ENCODE results near the gene NPTN. TPM values are rescaled to one million over a fixed set of nuclear protein-coding genes. Genes with fewer than 3 reads are reported as not detected.

The NPTN gene
- total RNA-seq, 1 donor = 146 TPM

GRCh38 chr15:73573037-73573436, 60.2 kb downstream of the NPTN start:
- DNase-seq (ENCODE audit: low read depth) = no peak
- no peak for TF ChIP-seq CTCF (IDR thresholded peaks at IDR 0.05; ENCODE audit: insufficient read depth, low read depth, low read length)
- no peak overlapping the region for H3K4me3 ChIP-seq (ENCODE audit: low read depth, low read length)

- no peak overlapping the region for H3K4me3 ChIP-seq (ENCODE audit: low read depth, low read length)
- no peak for TF ChIP-seq CTCF (IDR thresholded peaks at IDR 0.05; ENCODE audit: insufficient read depth, low read depth, low read length)
- no peak for DNase-seq (ENCODE audit: low read depth)
These were observed 60.9 kb downstream of the NPTN start for GRCh38 chr15:73572296-73572695.

- no peak for DNase-seq (ENCODE audit: low read depth)
- no peak overlapping the region for H3K4me3 ChIP-seq (ENCODE audit: low read depth, low read length)
- no peak for TF ChIP-seq CTCF (IDR thresholded peaks at IDR 0.05; ENCODE audit: insufficient read depth, low read depth, low read length)
These were observed 61.8 kb downstream of the NPTN start for GRCh38 chr15:73571346-73571745.

GRCh38 chr15:73570355-73571032, 62.7 kb downstream of the NPTN start:
- DNase-seq (ENCODE audit: low read depth) = no peak
- no peak for TF ChIP-seq CTCF (IDR thresholded peaks at IDR 0.05; ENCODE audit: insufficient read depth, low read depth, low read length)
- no peak overlapping the region for H3K4me3 ChIP-seq (ENCODE audit: low read depth, low read length)

- no peak overlapping the region for H3K4me3 ChIP-seq (ENCODE audit: low read depth, low read length)
- no peak for TF ChIP-seq CTCF (IDR thresholded peaks at IDR 0.05; ENCODE audit: insufficient read depth, low read depth, low read length)
- DNase-seq (ENCODE audit: low read depth) = no peak
These were observed 63.8 kb downstream of the NPTN start for GRCh38 chr15:73569361-73569760.

- TF ChIP-seq CTCF (IDR thresholded peaks at IDR 0.05; ENCODE audit: insufficient read depth, low read depth, low read length) = no peak
- DNase-seq (ENCODE audit: low read depth) = no peak
These were observed 64.5 kb downstream of the NPTN start for GRCh38 chr15:73568564-73569280.

More at GRCh38 chr15:73568564-73569280, 64.5 kb downstream of the NPTN start:
- H3K4me3 ChIP-seq (ENCODE audit: low read depth, low read length) = no peak overlapping the region
